Keratinocyte (primary cell): ENCODE data around the gene FOXD2. TPM values are rescaled to one million over a fixed set of nuclear protein-coding genes. Genes with fewer than 3 reads are reported as not detected.

Experiments
- DNase-seq: peaks from one replicate; pipeline ENCODE4 v3.0.0-alpha.2; 2011; ENCODE audit warnings: low read depth, missing footprints, low spot score
- FAIRE-seq: peaks from 2 replicates; lab custom pipeline; 2011; peaks lifted over from hg19 to GRCh38; lab: Jason Lieb, UNC
- H2AFZ ChIP-seq: 2 replicates; pipeline ENCODE4 v1.6.0; 2012; ENCODE audit warnings: low read length, control low read depth, inconsistent platforms; ENCODE audit not compliant: control insufficient read depth
- H3K27ac ChIP-seq: 2 replicates; pipeline ENCODE4 v1.5.1; 2011; ENCODE audit warnings: low read length; ENCODE audit not compliant: control insufficient read depth, insufficient read depth
- H3K27me3 ChIP-seq: 3 replicates; pipeline ENCODE4 v1.6.0; 2011; ENCODE audit warnings: low read length; ENCODE audit not compliant: control insufficient read depth, insufficient read depth; ENCODE audit errors: extremely low read depth
- H3K36me3 ChIP-seq, 2 experiments: 2 replicates in 1 of 2; 3 replicates in 1 of 2; pipeline ENCODE4 v1.5.1; 2011; ENCODE audit warnings: low read length in 2 of 2, mild to moderate bottlenecking in 1 of 2; ENCODE audit not compliant: control insufficient read depth in 2 of 2, insufficient read depth in 2 of 2; ENCODE audit errors: extremely low read depth in 1 of 2
- H3K4me1 ChIP-seq: 3 replicates; pipeline ENCODE4 v1.5.1; 2011; ENCODE audit warnings: low read length; ENCODE audit not compliant: control insufficient read depth, insufficient read depth; ENCODE audit errors: extremely low read depth
- H3K4me2 ChIP-seq: 3 replicates; pipeline ENCODE4 v1.6.0; 2011; ENCODE audit warnings: low read depth, low read length; ENCODE audit not compliant: control insufficient read depth, insufficient read depth; ENCODE audit errors: extremely low read depth
- H3K4me3 ChIP-seq, 3 experiments: fragments of 200-600 bp in 1 of 3; sonication (generic) in 1 of 3; 2 replicates in 2 of 3; 3 replicates in 1 of 3; pipeline ENCODE4 v1.5.1; 2011 to 2016; ENCODE audit warnings: low read length in 3 of 3, mild to moderate bottlenecking in 3 of 3, control low read depth in 2 of 3, inconsistent platforms in 1 of 3, low read depth in 1 of 3, mixed read lengths in 1 of 3, mixed run types in 1 of 3, moderate library complexity in 1 of 3; ENCODE audit not compliant: control insufficient read depth in 2 of 3, insufficient read depth in 2 of 3; ENCODE audit errors: extremely low read depth in 1 of 3
- H3K79me2 ChIP-seq: 2 replicates; pipeline ENCODE4 v1.6.0; 2012; ENCODE audit warnings: low read length; ENCODE audit not compliant: control insufficient read depth, insufficient read depth
- H3K9ac ChIP-seq: 3 replicates; pipeline ENCODE4 v1.6.0; 2011; ENCODE audit warnings: low read length; ENCODE audit not compliant: control insufficient read depth, insufficient read depth; ENCODE audit errors: extremely low read depth
- H3K9me1 ChIP-seq: 3 replicates; pipeline ENCODE4 v1.6.0; 2011; ENCODE audit warnings: low read length; ENCODE audit not compliant: control insufficient read depth, insufficient read depth; ENCODE audit errors: extremely low read depth
- H3K9me3 ChIP-seq: 2 replicates; pipeline ENCODE4 v1.5.1; 2012; ENCODE audit warnings: low read depth, low read length; ENCODE audit not compliant: control insufficient read depth
- H4K20me1 ChIP-seq: 3 replicates; pipeline ENCODE4 v1.6.0; 2011; ENCODE audit warnings: low read length; ENCODE audit not compliant: control insufficient read depth, insufficient read depth; ENCODE audit errors: extremely low read depth
- CTCF ChIP-seq, 3 experiments: IDR thresholded peaks in 1 of 3; conservative IDR thresholded peaks in 1 of 3; optimal IDR thresholded peaks in 1 of 3; 2 replicates in 2 of 3; 3 replicates in 1 of 3; pipeline versions ENCODE3 to v1.5.1; 2011; ENCODE audit warnings: low read length in 3 of 3, mild to moderate bottlenecking in 3 of 3, moderate library complexity in 2 of 3, control low read depth in 1 of 3, inconsistent platforms in 1 of 3; ENCODE audit not compliant: insufficient read depth in 2 of 3; ENCODE audit errors: extremely low read depth in 1 of 3
- EZH2 ChIP-seq: IDR thresholded peaks from one replicate; pipeline ENCODE4 v1.6.1; 2012; ENCODE audit warnings: inconsistent platforms, mild to moderate bottlenecking, low read length, moderate library complexity
- dilution Hi-C: fragments of 300-500 bp; cut with MboI; formaldehyde crosslinking; loops from one replicate; pipeline ENCODE4 v1.7.0; 2020; ENCODE audit warnings: low sequenced_read_pairs; ENCODE audit not compliant: extremely low pct_ligation_motif_present
- polyA plus RNA-seq, 5 experiments: library from polyadenylated mRNA; depleted of rRNA in 3 of 5; stranded (reverse) in 3 of 5; stranded (forward) in 1 of 5; unstranded in 1 of 5; fragments of >200 nt; gene quantifications; 1 replicate in 1 of 5; 2 replicates in 3 of 5; 3 replicates in 1 of 5; pipeline versions ENCODE4 v1.2.1 to v1.2.3, GENCODE V29; 2011 to 2012; ENCODE audit warnings: missing spikeins in 2 of 5, low read depth in 1 of 5, low replicate concordance in 1 of 5

FOXD2 gene
- polyA plus RNA-seq, 1 donor (not counting 4 experiments of a cell fraction or from before 2014, with no cell fraction given) = 0.04 TPM

- TF ChIP-seq CTCF (optimal IDR thresholded peaks at IDR 0.05 in 1 of 3, IDR thresholded peaks at IDR 0.05 in 1 of 3, conservative IDR thresholded peaks at IDR 0.05 in 1 of 3; ENCODE audit: extremely low read depth in 1 of 3, insufficient read depth in 2 of 3, low read length in 3 of 3) (no peak), EZH2 (peak; percentile 96)
- dilution Hi-C loops = no loop called here
- H3K4me1 ChIP-seq = peaks cover 8% of the 10 kb centered on the region
- no peak overlapping the region for H3K4me3 ChIP-seq
- no peak for DNase-seq
- peaks cover 7% of the 10 kb centered on the region for H4K20me1 ChIP-seq
- peaks cover 99% of the 10 kb centered on the region for H3K27me3 ChIP-seq
- no peak overlapping the region for H3K27ac ChIP-seq
- no peaks in the 10 kb centered on the region for H3K9me3 ChIP-seq
- no peaks in the 10 kb centered on the region for H3K36me3 ChIP-seq
- no peaks in the 10 kb centered on the region for H3K79me2 ChIP-seq
- H3K9me1 ChIP-seq = no peaks in the 10 kb centered on the region
- no peak for FAIRE-seq
- no peak overlapping the region for H2AFZ ChIP-seq
- no peak overlapping the region for H3K9ac ChIP-seq
- H3K4me2 ChIP-seq = no peak overlapping the region
Observed at GRCh38 chr1:47445823-47446550, 8.1 kb downstream of the FOXD2 start.

GRCh38 chr1:47448462-47449222, 10.8 kb downstream of the FOXD2 start:
- H4K20me1 ChIP-seq = peaks cover 7% of the 10 kb centered on the region
- FAIRE-seq (no peak), DNase-seq (no peak)
- TF ChIP-seq CTCF (optimal IDR thresholded peaks at IDR 0.05 in 1 of 3, IDR thresholded peaks at IDR 0.05 in 1 of 3, conservative IDR thresholded peaks at IDR 0.05 in 1 of 3; ENCODE audit: extremely low read depth in 1 of 3, insufficient read depth in 2 of 3, low read length in 3 of 3) (no peak), EZH2 (peak; percentile 35)
- H3K9me3 ChIP-seq = no peaks in the 10 kb centered on the region
- H3K79me2 ChIP-seq = no peaks in the 10 kb centered on the region
- no peak overlapping the region for H3K4me2 ChIP-seq
- no peaks in the 10 kb centered on the region for H3K9me1 ChIP-seq
- H3K27me3 ChIP-seq = peaks cover 76% of the 10 kb centered on the region
- no peaks in the 10 kb centered on the region for H3K36me3 ChIP-seq
- H3K4me1 ChIP-seq = peaks cover 8% of the 10 kb centered on the region
- H3K27ac ChIP-seq = no peak overlapping the region
- dilution Hi-C loops = no loop called here
- no peak overlapping the region for H3K9ac ChIP-seq
- no peak overlapping the region for H2AFZ ChIP-seq
- H3K4me3 ChIP-seq = no peak overlapping the region
